HG02973 (cell line): ENCODE data around the gene NT5DC1.
A peak's percentile ranks its signal among the peaks of the same experiment; 100 is the strongest.

Experiments
- ATAC-seq: cut with Tn5 transposase; IDR thresholded peaks from one replicate; pipeline ENCODE4 v1.9.1; 2021; ENCODE audit warnings: moderate library complexity; ENCODE audit not compliant: unreplicated experiment

NT5DC1 gene

GRCh38 chr6:116100419-116101301 is at the start of gene NT5DC1:
Gene NT5DC1 (plus strand): TSS chr6:116100853. CDS start chr6:116100931, 78 bp downstream.
- ATAC-seq: peak; percentile 87

- ATAC-seq: no peak
Observed at GRCh38 chr6:116051244-116051643, 49.4 kb upstream of the NT5DC1 start.

GRCh38 chr6:116055513-116055912 is 45.1 kb upstream of the NT5DC1 start:
- ATAC-seq: no peak

- no peak for ATAC-seq
Observed at GRCh38 chr6:116057766-116058165, 42.9 kb upstream of the NT5DC1 start.

GRCh38 chr6:116059713-116060571 is 40.7 kb upstream of the NT5DC1 start:
- ATAC-seq: peak; percentile 94

GRCh38 chr6:116060572-116061283 is 39.9 kb upstream of the NT5DC1 start, which contains the start of gene FRK:
Gene FRK (minus strand): TSS chr6:116060891. CDS start chr6:116060311, 580 bp downstream.
- ATAC-seq: no peak

- ATAC-seq: no peak
Observed at GRCh38 chr6:116062496-116062895, 38.2 kb upstream of the NT5DC1 start.

- ATAC-seq: no peak
Observed at GRCh38 chr6:116064666-116065065, 36.0 kb upstream of the NT5DC1 start.

- no peak for ATAC-seq
Observed at GRCh38 chr6:116066789-116067188, 33.9 kb upstream of the NT5DC1 start.

- no peak for ATAC-seq
Observed at GRCh38 chr6:116070101-116070500, 30.6 kb upstream of the NT5DC1 start.

- ATAC-seq: no peak
Observed at GRCh38 chr6:116070616-116071389, 29.9 kb upstream of the NT5DC1 start.

- ATAC-seq: no peak
Observed at GRCh38 chr6:116072368-116072767, 28.3 kb upstream of the NT5DC1 start.

GRCh38 chr6:116073765-116074440 is 26.8 kb upstream of the NT5DC1 start:
- no peak for ATAC-seq

GRCh38 chr6:116074732-116075390 is 25.8 kb upstream of the NT5DC1 start:
- no peak for ATAC-seq

GRCh38 chr6:116078522-116078921 is 22.1 kb upstream of the NT5DC1 start:
- ATAC-seq: no peak

- no peak for ATAC-seq
Observed at GRCh38 chr6:116078945-116079344, 21.7 kb upstream of the NT5DC1 start.

GRCh38 chr6:116083052-116083451 is 17.6 kb upstream of the NT5DC1 start:
- ATAC-seq: no peak

GRCh38 chr6:116084284-116084683 is 16.4 kb upstream of the NT5DC1 start:
- no peak for ATAC-seq

- ATAC-seq: peak; percentile 95
Observed at GRCh38 chr6:116087437-116088027, 13.1 kb upstream of the NT5DC1 start.
